GM21786 (cell line): ENCODE measurements around the gene NCAPG2.

Experiments
- ATAC-seq: cut with Tn5 transposase; IDR thresholded peaks from one replicate; pipeline ENCODE4 v1.9.1; 2021; ENCODE audit not compliant: unreplicated experiment

The NCAPG2 gene, protein sequence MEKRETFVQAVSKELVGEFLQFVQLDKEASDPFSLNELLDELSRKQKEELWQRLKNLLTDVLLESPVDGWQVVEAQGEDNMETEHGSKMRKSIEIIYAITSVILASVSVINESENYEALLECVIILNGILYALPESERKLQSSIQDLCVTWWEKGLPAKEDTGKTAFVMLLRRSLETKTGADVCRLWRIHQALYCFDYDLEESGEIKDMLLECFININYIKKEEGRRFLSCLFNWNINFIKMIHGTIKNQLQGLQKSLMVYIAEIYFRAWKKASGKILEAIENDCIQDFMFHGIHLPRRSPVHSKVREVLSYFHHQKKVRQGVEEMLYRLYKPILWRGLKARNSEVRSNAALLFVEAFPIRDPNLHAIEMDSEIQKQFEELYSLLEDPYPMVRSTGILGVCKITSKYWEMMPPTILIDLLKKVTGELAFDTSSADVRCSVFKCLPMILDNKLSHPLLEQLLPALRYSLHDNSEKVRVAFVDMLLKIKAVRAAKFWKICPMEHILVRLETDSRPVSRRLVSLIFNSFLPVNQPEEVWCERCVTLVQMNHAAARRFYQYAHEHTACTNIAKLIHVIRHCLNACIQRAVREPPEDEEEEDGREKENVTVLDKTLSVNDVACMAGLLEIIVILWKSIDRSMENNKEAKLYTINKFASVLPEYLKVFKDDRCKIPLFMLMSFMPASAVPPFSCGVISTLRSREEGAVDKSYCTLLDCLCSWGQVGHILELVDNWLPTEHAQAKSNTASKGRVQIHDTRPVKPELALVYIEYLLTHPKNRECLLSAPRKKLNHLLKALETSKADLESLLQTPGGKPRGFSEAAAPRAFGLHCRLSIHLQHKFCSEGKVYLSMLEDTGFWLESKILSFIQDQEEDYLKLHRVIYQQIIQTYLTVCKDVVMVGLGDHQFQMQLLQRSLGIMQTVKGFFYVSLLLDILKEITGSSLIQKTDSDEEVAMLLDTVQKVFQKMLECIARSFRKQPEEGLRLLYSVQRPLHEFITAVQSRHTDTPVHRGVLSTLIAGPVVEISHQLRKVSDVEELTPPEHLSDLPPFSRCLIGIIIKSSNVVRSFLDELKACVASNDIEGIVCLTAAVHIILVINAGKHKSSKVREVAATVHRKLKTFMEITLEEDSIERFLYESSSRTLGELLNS

DNA sequence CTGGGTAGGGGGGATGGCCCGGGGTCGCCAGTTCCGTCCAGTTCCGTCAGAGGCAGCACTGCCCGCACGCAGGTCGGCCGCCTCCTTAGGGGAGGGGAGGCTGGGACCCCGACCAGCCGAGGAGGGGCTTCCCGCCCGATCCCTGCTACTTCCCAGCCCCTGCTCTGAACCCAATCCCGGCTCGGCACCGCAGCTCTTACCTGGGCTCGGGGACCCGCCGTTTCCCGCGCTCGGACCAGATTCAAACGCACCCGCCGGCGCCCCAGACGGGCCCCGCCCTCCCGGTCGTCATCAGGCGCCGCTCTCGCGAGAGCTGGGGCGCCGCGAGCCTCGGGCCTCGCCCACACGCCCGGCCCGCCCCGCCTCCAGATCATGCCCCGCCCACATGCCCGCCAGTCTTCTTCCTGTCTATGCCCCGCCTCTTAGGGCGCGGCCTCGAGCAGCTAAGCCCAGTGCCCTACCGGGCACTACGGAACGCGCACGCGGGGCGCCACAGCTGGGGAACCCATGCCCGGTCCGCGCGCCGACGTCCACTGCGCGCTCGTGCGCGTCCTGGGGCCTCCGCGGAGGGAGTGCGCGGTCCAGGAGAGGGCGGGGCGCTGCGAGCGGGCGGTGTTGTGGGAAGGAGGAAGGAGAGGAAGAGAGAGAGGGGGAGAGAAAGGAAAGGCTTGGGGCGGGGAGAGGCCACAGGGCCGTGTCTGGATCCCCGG lies at the start of gene NCAPG2:
NCAPG2 (minus strand) TSS at position 281 of the 710 bp plus-strand sequence. CDS start 2,905 bp downstream, outside the sequence.
- peak; percentile 98 for ATAC-seq

DNA sequence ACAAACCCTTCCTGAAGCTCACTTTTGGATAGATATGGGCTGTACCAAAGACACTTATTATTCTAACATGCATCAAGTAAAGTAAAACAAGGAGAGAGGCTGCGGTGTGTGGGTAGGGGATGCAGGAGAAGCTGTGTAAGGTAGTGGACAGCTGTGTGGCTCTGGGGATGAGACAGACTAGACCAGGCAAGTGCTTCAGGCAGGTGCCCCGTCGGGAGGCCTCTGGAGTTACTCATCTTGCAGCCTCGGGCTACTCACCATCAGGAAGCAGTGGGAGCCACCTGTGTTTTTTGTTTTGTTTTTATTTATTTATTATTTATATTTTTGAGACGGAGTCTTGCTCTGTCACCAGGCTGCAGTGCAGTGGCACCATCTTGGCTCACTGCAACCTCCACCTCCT lies 49.3 kb upstream of the NCAPG2 start:
- no peak for ATAC-seq

DNA sequence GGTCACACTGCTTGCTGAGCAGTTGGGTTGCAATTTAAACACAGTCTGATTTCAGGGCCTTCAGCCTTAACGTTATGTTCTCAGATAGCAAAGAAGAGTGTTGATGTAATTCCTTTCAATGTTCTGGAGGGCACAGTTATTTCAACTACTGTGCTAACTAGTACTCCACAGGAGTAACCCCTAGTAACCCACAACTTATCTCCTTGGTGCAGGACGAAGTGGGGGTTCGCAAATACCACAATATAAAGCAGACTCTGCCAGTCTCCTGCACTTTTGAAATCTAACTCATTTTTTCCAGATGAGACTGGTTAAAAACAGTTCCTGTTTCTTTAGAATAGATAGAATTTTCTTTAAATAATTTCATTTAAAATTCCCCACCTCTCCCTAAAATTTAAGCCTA lies 47.1 kb upstream of the NCAPG2 start:
- ATAC-seq, result no peak

DNA sequence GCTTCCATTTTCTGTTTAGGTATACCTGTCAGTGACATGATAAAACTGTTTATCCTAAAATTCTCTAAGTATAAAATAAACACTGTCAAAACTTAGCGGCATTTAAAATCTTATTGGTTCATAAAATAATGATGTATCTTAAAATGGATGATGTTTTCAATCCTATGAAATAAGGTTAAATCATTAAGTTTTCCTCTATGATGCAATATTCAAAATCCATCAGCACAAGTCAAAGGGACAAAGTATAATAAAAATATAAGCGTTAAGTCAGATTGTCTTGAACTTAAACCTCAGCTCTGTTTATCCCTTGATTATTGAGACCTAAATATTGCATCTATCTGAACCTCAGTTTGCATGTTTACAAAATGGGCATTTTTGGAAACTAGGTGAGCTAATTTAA lies 46.6 kb upstream of the NCAPG2 start:
- ATAC-seq, result no peak

DNA sequence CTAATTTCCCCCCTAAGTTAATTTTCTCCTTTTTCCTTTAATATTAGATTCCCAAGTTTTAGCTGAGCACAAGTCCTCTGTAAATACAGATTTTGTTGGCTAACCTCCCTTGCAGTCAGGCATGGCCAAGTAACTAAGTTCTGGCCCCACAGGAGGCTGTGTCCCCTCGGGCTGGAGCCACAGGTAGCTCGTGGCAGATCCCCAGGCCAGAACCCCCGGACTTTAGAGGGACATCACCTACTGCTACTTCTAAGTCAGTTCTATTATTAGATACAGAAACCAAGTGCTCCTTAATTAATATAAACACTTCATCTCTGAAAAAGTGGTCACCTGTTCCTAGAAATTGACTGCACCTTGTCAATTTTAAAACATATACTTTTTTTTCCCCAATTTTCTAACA lies 46.1 kb upstream of the NCAPG2 start:
- no peak for ATAC-seq

DNA sequence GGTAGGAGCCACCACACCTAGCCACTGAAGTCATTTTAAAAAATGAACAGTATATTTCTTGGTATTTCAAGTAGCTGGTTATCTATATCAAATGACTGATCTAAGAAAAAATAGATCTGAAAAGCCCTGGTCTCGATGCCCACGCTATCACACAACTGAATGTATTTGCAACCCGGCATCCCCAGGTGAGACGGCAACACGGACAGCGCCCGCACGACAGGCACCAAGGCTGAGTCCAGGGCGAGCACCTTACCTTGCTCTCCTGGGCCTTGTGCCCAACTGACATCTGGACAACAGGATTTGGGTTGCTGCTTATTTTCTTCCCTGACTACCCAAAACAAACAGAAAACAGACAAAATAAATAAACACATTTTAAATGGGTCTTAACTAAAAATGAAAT lies 44.8 kb upstream of the NCAPG2 start:
- no peak for ATAC-seq

DNA sequence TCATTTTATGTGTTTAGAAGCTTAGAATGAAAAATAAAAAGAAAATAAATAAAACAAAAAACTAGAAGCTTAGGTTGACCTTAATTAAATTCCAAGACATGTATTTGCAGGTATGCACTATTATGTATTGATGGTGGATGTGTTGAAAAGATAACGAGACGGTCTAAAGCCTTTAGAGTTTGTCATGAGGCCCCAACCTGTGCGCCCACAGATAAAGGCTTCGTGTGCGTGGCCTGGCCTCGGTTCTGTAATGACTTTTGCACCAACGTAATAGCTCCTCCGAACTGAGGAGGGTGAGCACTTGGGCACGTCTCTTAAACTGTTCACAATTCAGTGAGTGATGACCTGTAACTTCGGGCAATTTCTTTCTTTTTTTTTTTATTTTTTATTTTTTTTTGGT lies 43.7 kb upstream of the NCAPG2 start:
- no peak for ATAC-seq

DNA sequence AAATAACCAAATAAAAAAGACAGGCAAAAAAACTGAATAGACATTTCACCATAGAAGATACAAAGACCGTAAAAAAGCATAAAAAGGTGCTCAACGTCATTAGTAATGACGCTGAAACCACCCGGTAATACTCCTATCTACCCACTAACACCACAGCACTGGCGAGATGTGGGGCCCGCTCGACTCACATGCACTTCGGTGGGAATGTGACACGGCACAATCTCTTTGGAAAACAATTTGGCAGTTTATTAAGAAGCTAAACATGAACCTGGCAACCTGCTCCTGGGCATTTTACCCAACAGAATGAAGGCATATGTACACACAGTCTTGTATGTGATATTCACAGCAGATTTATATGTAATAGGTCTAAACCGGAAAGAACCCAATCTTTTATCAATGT lies 42.8 kb upstream of the NCAPG2 start:
- no peak for ATAC-seq

DNA sequence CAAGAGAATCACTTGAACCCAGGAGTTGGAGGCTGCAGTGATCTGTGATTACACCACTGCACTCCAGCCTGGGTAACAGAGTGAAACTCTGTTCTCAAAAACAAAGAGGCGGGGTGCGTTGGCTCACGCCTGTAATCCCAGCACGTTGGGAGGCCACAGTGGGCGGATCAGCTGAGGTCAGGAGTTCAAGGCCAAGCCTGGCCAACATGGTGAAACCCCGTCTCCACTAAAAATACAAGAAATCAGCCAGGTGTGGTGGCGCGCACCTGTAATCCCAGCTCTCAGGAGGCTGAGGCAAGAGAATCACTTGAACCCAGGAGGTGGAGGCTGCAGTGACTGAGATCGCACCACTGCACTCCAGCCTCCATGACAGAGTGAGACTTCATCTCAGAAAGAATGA lies 42.4 kb upstream of the NCAPG2 start:
- no peak for ATAC-seq

DNA sequence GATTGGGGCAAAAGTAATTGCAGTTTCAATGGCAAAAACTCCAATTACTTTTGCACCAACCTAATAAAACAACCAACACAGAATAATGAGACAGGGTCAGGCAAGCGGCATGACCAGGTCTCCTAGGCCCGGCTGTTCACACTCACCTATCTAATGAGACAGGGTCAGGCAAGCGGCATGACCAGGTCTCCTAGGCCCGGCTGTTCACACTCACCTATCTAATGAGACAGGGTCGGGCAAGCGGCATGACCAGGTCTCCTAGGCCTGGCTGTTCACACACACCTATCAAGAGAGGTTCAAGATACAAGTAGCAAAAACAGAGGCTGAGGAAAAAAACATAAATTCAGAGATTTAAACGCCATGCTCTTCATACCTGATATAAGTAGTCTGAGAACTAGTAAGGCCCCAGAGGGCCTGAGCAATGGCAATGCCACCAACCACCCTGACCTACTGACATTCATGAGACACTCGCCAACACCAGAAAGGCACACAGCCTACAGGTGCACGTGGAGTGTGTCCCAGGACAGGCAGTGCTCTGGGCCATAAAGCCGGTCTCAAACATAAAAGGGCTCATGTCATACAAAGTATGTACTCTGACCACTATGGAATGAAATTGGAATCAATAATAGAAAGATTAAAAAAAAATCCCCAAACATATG lies 40.6 kb upstream of the NCAPG2 start:
- no peak for ATAC-seq

DNA sequence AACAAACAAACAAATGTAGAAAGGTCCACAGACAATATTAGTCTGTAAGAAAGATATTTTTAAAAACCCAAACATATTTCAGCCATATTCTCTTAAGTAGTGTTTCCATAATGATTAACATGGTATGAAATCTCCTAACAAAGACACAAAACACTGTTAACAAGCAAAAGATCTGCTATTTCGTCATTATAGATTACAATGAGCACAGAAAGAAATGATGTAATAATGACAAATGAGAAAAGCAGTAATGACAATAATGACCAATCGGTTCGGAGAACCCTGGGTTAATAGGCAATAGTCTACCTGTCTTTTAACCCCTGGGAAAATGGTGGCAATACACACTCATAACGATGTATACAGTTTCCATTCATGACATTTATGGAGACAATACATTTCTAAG lies 39.5 kb upstream of the NCAPG2 start:
- ATAC-seq, result no peak

DNA sequence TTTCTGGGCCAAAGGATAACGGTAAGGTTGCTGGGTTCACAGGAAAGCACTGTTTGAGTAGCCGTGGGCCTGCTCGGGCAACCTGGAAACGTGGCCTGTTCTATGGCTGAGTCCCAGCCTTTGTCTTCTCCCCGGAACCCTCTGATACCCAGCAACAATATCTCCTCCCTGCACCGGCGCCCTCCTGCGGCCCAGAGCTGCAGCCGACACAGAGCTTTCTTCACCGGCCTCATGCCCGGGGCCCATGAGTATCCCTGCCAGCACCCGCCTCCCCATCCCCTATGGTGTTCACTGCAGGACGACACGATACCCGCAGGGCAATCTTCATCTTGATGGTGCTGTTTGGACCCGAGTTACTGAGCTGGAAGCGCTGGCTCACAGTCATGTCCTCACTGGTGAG lies 38.6 kb upstream of the NCAPG2 start:
- ATAC-seq, result no peak

DNA sequence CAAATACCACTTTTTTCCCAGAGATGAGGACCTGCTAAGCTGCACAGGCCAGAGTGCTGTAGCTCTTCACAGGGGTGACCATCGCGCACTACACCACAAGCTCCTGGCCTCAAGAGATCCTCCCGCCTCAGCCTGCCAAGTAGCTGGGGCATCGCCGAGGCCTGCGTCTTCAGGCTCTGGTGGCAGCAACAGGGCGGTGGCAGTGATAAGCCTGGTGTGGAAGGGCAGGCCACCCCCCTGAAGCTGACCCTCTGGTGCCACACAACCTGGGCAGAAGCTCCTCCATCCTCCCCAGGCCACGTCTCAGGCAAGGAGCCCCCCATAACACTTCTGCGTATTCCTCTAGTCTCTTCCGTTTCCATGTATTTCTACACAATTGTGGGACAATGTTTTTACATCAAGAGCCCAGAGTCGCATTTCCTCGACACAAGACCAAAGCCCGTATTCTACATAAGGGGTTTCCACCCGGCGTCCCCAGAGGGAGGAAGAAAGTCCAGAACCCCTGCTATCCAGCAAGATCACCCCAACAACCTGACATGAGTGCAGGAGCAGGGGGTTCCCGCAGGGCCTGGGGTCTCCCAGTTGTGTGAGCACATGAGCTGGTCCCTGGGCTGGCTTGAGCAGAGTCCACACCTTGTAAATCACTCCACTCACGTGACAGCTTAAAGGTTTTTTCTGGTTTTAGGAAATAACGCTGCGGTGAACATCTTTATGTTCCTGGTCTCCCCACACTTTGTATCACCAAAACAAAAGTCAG lies 37.6 kb upstream of the NCAPG2 start:
- ATAC-seq, result no peak

DNA sequence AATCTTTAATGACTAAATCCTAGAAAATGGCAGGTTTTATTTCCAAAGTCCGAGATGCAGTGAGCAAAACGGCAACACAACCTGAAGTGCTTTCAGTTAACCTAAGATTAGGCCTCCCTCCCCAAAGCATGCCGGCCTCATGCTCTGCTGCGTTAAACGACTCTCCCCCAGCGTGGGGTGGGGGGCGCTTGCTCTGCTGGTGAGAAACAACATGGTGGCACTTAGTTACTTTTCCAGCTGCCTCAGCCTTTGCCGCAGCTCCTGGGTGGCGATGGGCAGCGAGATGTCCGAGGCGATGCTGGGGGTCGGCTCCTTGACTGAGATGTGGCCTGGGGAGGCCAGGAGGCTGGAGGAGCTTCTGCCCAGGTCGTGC lies 36.7 kb upstream of the NCAPG2 start:
- ATAC-seq, result no peak

DNA sequence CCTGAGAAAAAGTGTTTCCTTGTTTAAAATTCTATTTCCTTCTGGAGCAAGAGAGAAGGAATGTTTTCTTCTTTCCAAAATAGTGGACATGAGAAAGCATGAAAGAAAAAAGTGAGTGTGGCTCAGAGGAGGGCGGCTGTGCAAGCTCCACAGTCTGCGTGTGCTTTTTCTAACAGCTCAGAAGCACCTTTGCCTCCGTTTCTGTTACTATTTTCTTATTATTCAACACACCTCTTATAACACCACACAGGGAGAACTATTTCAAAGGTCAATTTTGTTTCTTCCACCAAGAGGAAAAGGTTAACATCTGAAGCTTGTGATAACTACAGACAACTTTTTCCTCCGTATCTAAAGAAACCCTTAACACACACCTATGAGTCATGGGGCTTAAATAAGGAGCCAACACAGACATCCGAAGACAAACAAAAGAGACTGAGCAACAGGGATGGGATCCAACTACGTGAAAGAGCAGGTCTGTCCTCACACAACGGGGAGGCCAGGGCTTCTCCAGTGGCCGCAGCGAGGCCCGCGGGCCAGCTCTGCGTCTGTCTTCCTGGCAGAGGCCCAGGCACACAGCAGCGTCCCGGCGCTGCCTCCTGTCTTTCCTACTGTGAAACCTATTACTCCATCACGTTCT lies 36.2 kb upstream of the NCAPG2 start:
- no peak for ATAC-seq

DNA sequence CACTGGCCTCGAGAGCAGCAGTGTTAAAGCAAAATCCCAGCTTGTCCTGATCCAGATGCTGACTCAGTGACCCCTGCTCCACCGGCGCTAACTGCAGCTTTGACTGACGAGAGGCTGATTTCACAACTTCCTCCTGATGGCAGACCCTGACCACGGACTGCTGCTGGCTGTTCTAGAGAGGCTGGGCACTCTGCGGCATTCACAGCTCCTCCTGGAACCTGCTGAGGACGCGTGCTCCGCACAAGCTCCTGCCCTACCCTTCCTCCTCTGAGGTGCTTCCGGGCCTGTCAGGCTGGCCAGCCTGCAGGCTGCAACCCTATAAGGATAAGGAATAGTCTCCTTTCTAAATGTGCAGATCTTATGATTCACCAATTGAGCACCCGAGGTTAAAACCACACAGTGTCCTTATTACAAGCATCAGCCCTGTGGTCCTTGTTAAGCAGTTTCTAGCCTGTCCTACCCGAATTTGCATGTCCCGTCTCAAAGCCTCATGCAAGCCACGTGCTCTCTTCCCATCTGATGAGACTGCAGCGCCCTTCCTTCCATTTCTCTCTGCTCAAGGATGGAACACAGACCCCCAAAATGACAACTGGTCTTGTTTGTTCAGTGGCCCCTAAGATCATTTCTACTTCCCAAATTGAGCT lies 35.5 kb upstream of the NCAPG2 start:
- no peak for ATAC-seq

DNA sequence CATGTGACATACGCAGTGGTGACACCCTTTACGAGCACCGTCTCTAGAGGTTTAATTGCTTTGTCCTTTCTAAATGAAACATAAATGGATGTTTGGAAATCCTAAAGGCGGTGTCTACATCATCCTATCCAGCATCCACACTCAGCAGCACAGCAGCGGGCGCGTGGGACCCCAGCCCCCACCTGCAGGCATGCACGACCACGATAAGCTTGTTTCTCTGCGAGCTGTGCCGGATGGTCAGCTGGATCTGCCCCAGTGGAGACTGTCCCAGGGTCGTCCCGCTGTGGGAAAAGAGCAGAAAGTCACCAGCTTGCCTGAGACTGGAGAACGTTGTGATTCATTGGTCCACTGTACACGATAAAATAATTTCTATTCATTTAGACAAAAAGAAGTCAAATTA lies 34.2 kb upstream of the NCAPG2 start:
- ATAC-seq, result no peak

DNA sequence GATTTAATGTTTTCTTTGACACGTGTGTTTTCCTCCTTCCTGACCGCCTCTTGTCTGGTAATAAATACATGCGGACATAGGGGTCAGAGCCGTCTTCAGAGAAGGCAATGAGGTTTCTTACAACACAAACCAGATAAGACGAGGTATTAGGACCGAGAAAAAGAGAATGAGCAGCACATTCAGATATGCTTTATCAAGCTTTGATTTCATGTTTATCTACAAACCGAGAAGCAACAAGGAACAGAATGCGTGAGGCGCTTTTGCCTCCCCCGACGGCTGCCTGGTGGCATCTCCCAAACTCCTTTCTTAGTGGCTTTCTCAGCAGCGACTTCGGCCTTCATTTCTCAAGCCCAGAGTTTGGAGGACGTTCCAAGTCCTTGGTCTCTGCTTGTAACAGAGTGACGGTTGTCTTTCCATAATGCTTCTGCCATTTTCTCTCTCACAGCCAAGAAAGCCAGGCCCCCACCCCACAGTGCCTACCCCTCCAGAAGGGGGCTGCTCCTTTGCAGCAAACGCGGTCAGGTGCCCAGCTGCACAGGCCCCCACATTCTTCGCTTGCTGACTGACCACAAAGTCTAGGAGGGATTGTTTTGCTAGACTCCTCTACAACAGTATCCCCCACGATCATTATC lies 32.6 kb upstream of the NCAPG2 start:
- no peak for ATAC-seq
